ENCODE data around the gene TCP10L.
"Not testable (repeated sequence)": the region's sequence is repeated elsewhere in the genome, so short reads cannot be mapped to it uniquely, and the experiment has no call there.

The TCP10L gene

GRCh38 chr21:32585042-32585710 is at the start of gene TCP10L:
TCP10L (minus strand) TSS chr21:32585523; CDS start chr21:32584304, 1,219 bp downstream.
- DNase-seq, result no peak

GRCh38 chr21:32626621-32627196 is 41.4 kb upstream of the TCP10L start:
- no peak for DNase-seq

- not testable (repeated sequence) for DNase-seq
These were observed 32.9 kb upstream of the TCP10L start for GRCh38 chr21:32618218-32618617.

- DNase-seq, result no peak
These were observed 28.2 kb upstream of the TCP10L start for GRCh38 chr21:32613436-32614043.

- no peak for DNase-seq
These were observed 27.6 kb upstream of the TCP10L start for GRCh38 chr21:32612999-32613337.

GRCh38 chr21:32612075-32612998 is 27.0 kb upstream of the TCP10L start, which contains the start of gene CFAP298:
CFAP298 (minus strand) TSS chr21:32612377; CDS start chr21:32612243, 134 bp downstream.
- DNase-seq, result peak; percentile 89

GRCh38 chr21:32611471-32611997 is 26.2 kb upstream of the TCP10L start:
- DNase-seq, result no peak

- DNase-seq, result not testable (repeated sequence)
These were observed 25.6 kb upstream of the TCP10L start for GRCh38 chr21:32610940-32611339.

GRCh38 chr21:32608851-32609250 is 23.5 kb upstream of the TCP10L start:
- no peak for DNase-seq

- DNase-seq, result no peak
These were observed 20.1 kb upstream of the TCP10L start for GRCh38 chr21:32605469-32605868.

- DNase-seq, result no peak
These were observed 19.1 kb upstream of the TCP10L start for GRCh38 chr21:32604464-32604863.

- DNase-seq, result no peak
These were observed 17.8 kb upstream of the TCP10L start for GRCh38 chr21:32603131-32603530.

GRCh38 chr21:32602099-32602498 is 16.8 kb upstream of the TCP10L start:
- DNase-seq, result no peak

GRCh38 chr21:32599526-32599925 is 14.2 kb upstream of the TCP10L start:
- DNase-seq, result no peak

GRCh38 chr21:32599091-32599490 is 13.8 kb upstream of the TCP10L start:
- DNase-seq, result no peak

- no peak for DNase-seq
These were observed 11.9 kb upstream of the TCP10L start for GRCh38 chr21:32597205-32597604.

GRCh38 chr21:32595431-32595830 is 10.1 kb upstream of the TCP10L start:
- no peak for DNase-seq

GRCh38 chr21:32593690-32594089 is 8.4 kb upstream of the TCP10L start:
- DNase-seq, result no peak

- no peak for DNase-seq
These were observed 7.7 kb upstream of the TCP10L start for GRCh38 chr21:32592929-32593502.

- DNase-seq, result no peak
These were observed 4.8 kb upstream of the TCP10L start for GRCh38 chr21:32590130-32590529.

- no peak for DNase-seq
These were observed 2.3 kb upstream of the TCP10L start for GRCh38 chr21:32587651-32588050.

GRCh38 chr21:32587120-32587519 is 1.8 kb upstream of the TCP10L start:
- DNase-seq, result no peak

- DNase-seq, result no peak
These were observed 647 bp upstream of the TCP10L start for GRCh38 chr21:32585970-32586369.

All from MV-4-11 (cell line).